Posterior vena cava (tissue), 2 donors: ENCODE results near the gene CHD5. TPM values are rescaled to one million over a fixed set of nuclear protein-coding genes. Genes with fewer than 3 reads are reported as not detected.
A peak's percentile ranks its signal among the peaks of the same experiment; 100 is the strongest.

Source experiments
- DNase-seq: peaks from one replicate; pipeline ENCODE4 v3.0.0-alpha.2; 2020; ENCODE audit warnings: low spot score
- intact Hi-C, 2 donors: fragments of 100-400 bp; cut with DNase I; formaldehyde crosslinking; loops; one replicate each; pipeline versions ENCODE4 v1.14.1 to v1.14.2; 2022 to 2023
- total RNA-seq, 2 donors: library from RNA; stranded (reverse); fragmentation: NEBNext Ultra II Directional; extraction: Animal tissue kit (Norgen Biotek cat#: 25700); gene quantifications; one replicate each; pipeline ENCODE4 v1.2.1, GENCODE V29; 2021
- donor health status: DM: yes; HTN: yes; CAD: no.
- donor health status: DM: yes; HTN: yes; CAD: no.

The CHD5 gene
- total RNA-seq, 2 donors from 2014 or later, result 1.4 to 2.4 TPM

DNA sequence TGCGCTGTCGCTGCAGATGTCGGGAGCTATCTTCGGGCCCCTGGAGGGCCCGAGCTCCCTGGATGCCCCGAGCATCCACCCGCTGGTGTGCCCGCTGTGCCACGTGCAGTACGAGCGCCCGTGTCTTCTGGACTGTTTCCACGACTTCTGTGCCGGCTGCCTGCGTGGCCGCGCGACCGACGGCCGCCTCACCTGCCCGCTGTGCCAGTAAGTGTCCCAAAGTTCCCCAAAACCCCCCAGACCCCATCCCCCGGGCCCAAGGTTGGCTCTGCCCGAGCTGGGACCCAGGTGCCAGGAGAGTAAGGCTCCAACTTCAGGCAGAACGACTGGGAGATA is 26.4 kb upstream of the CHD5 start:
- no peak for DNase-seq
- intact Hi-C loops, result loop anchor here in 1 of 2 donors (5.0 kb wide), 1 partner anchor 36 kb away; the partner anchor contains the start of gene HES3

DNA sequence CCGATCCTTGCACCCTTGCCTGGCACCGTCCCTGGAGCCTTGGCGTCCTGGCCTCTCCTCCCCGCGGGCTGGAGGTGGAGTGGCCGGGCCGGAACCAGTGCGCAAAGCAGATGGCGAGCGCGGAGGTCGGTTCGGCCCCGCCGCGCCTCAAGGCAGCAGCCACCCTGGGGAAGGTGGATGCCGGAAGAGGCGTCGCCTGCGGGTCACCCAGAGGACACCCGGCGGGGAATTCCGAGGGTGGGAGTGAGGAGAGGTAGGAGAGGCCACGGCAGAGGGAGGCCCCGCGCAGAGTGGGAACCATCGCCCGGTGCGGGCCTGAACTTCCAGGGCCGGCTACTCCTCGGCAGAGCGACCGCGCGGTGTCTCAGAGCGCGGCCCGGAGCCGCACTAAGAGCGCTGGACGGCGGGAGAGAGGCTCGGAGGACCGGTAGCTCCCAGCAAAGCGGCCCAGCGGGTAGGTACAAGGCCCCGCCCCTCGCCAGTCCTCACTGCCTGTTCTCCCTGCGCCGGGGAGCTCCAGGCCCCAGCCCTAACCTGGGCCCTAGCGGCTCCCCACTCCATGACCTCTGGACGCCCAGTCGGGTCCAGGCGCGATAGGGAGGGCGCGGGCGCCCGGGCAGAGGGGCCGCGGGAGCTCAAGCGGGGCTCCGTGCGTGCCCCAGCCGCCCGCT is 25.9 kb upstream of the CHD5 start, which contains the start of gene RNF207:
Gene RNF207, plus strand, starts transcription at position 271 of the 671 bp plus-strand sequence. CDS start 417 bp downstream, outside the sequence.
- intact Hi-C loops, result loop anchor here in 1 of 2 donors (5.0 kb wide), 1 partner anchor 36 kb away; the partner anchor contains the start of gene HES3
- peak; percentile 86 for DNase-seq

DNA sequence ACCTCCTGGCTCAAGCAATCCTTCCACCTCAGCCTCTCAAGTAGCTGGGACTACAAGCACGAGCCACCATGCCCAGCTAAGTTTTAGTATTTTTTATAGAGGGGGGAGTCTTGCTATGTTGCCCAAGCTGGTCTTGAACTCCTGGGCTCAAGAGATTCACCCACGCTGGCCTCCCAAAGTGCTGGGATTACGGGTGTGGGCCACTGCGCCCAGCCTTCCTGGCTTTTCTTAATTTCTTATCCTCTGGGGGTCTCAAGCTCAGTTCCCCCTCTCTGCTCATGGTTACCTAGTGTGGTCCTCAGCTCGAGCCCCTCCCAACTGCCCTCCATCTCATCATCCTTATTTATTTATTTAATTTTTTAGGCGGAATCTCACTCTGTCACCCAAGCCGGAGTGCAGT is 22.1 kb upstream of the CHD5 start:
- intact Hi-C loops, result no loop called here
- DNase-seq, result no peak

DNA sequence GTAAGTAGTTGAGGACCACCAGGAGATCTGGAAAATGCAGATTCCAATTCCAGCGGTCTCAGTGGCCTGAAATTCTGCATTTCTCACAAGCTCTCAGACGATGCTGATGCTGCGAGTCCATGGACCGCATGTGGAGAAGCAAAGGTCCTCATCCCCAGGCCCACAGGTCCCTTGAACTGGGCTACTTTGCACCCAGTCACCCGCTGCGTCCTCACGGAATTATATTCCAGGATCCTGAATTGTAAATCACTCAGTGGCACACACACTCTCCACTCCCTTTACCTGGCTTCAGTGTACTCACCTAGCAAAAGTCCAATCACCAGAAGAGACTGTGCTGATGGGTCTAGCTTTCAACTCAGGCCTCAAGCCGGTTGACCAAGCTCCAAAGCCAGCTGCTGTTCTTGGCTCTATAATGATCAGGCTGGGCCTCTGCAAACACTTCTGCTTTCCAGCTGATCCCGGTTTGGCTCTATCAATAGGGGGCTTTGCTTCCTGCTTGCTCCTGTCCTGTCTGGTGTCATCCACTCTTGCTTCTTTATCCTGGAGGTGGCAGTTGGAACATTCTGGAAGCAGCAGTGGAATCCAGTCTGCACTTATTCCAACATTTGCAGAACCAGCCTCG is 20.2 kb upstream of the CHD5 start:
- intact Hi-C loops, result no loop called here

DNA sequence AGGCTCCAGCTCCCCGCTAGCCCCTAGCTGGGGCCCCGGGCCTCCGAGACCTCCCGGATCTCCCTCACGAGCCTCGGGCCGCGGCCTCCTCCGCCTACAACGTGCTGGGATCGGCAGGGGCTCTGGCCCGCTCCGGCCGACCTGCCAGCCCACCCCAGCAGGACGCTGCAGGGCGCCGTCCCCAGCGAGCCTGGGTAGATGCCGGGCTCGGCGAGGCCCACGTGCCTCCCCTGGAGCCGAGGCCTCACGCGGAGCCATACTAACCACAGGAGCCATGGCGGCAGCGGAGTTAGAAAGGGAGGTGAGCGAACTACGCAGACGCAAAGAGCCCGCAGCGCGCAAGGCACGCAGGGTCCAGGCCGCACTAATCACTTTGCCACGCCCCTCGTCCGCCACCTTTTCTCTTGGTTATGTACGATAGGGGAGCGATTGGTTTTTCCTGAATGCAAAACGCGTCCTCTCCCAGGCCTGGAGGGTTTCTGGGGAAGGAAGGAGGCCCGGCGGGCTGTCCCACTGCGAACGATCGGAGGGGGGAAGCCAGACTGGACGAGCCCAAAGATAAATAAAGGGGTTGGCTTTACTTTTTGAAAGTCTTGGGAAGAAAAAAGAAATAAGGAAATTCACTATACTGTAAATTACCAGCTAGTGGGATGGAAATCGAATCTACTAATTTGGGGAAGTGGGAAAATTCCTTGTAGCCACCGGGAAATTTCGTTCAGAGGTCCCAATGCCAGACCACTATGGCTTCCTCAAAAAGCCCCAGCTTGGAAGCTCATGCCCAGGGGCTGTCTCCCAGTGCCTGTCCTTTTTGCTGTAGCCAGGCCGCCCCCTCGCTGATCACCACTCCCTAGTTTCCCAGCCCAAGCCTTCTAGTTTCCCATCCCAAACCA is 19.4 kb upstream of the CHD5 start, which contains the start of gene RPL22:
Gene RPL22, minus strand, starts transcription at position 298 of the 890 bp plus-strand sequence. Its CDS starts 22 bp downstream, at position 276.
- intact Hi-C loops, result no loop called here

More for the DNA sequence above, 20.2 kb upstream of the CHD5 start:
- DNase-seq, result no peak

GRCh38 chr1:6198646-6199297 is 18.7 kb upstream of the CHD5 start:
- DNase-seq, result no peak
- intact Hi-C loops, result no loop called here

More for the DNA sequence above, 19.4 kb upstream of the CHD5 start, which contains the start of gene RPL22:
- peak; percentile 99 for DNase-seq

- DNase-seq, result no peak
- intact Hi-C loops, result no loop called here
Measured at GRCh38 chr1:6197746-6198427, 17.8 kb upstream of the CHD5 start.

- DNase-seq, result no peak
- intact Hi-C loops, result no loop called here
Measured at GRCh38 chr1:6191968-6192367, 11.8 kb upstream of the CHD5 start.

DNA sequence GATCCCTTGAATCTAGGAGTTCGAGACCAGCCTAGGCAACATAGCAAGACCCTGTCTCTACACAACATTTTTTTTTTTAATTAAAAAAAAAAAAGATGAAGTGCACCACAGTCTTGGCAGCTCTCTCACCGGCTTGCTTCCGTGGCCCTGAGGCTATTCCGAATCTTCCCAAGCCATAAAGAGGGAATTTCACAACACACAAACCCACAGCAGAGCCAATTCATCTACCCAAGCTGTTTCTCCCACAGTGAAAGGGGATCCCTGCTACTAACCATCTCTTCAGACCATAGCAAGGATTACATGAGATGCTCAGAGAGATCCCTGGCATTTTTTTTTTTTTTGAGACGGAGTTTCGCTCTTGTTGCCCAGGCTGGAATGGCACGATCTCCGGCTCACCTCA is 8.3 kb upstream of the CHD5 start:
- intact Hi-C loops, result no loop called here

DNA sequence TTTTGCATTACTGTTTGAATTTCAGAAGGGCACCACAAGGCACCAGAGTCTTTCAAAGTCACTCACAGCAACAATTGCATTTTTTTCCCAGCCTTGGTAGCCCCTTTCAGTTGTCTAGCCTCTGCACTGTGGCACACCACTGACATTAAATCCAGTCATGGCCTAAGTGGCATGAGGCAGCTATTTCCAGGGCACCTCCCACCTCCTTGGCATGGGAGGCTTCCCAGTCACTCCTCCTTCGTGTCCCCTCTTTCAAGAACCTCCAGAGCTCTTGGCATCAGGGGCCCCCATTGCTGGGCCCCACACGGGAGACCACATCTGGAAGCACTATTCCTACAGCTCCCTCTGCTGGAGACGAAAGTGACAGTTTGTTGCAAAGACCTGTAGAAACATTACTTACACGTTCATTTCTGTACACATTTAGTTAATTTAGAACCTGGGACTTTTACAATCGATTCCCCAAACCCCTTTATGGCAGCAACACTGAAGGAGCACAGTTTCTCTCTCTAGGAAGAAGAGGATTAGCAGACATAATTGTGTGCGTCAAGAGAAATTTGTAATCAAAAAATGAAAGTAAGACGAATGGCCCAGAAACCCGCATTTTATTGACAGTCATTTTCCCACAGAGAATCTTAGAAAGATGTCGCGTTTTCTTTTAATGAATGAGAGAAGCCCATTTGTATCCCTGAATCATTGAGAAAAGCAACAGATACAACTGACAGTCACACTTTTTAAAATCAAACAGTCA is 5.7 kb upstream of the CHD5 start:
- intact Hi-C loops, result no loop called here
- no peak for DNase-seq

More for the DNA sequence above, 8.3 kb upstream of the CHD5 start:
- DNase-seq, result no peak

DNA sequence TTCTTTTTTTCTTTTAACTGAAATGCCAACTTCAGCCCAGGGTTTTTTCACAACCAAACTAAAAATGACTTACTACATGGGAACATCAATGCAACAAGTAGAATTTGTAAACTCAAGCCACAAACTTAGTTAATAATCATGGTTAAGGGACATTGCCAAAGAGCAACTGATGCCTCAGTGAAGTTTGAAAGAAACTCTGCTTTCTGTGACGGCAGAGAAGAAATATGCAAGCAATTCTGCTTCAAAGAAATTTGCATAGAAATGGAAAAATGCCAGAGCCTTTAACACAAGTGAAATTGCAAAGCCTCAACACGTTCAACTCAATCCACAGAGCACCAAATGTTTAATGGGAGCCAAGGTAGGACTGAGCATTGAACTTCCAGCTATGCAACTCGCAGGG is 5.0 kb upstream of the CHD5 start:
- no peak for DNase-seq
- intact Hi-C loops, result no loop called here

DNA sequence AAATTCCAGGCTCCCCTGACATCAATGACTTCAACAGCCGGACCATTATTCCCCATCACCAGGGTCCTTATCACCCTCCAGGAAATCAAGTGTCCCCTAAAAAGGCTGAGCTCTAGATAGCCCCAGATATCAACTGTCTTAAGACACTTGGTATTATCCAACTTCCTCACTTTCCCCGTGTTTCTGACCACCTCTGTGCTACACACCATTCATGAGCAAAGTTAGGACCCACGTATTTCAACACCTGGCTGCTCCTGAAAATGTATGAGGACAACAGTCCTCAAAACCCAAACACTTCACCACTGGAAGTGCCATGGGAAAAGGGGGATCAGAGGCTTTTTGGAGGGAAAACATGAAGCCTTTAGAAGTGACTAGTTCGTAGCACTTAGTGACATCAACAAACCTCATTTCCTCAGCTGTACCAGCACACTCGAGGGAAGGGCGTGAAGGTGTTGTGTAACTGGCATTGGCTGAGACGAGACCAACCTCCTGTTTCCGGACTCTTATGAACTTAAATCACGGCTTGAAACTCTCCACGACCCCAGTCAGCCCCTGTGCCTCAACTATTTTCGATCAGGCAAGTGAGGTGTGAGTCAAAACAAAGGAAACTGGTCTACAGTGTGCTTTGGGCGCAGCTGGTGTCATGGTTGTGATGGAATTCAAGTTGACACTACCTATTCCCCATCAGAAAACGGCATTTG is 4.1 kb upstream of the CHD5 start:
- no peak for DNase-seq
- intact Hi-C loops, result no loop called here

DNA sequence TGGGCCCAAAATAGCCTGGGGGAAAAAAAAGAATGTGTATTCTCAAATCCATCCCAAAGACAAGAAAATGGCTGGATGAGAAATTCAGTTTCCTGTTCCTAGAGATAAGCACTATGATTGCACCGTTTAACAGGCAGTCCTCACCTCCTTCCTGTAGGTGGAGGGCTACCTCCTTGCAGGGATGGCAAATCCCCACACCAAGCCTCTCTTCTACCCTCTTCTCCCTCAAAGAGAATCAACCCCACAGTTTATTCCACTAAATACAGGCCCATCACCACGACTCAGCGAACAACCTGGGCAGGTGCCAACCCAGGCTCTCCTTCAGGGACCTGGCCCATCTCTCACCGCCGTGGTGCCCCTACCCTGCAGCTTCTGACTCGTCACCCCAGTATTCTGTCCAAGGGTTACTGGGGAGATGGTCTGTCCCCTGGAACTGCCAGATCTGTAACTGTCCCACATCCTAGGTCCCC is 3.4 kb upstream of the CHD5 start:
- intact Hi-C loops, result no loop called here
- no peak for DNase-seq

DNA sequence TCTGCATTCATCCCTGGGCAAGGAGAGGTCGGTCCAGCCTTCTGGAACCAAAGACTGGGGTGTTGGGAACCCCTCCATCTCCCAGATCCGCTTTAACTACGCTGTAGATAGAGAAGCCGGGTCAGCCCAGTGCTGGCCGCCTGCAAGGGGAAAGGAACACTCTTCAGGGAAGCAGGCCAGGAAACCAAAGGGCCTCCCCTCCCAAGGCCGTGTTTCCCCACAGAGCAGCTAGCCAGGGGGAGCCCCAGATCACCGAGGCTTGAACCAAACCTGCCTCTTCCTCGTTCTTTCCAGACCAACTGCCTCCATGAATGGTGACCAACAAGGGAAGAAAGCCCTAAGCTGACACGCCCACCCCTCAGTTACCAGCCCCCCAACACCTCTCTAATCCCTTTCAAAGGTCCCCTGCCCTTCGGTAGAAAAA is 1.2 kb upstream of the CHD5 start:
- no peak for DNase-seq
- intact Hi-C loops, result no loop called here

DNA sequence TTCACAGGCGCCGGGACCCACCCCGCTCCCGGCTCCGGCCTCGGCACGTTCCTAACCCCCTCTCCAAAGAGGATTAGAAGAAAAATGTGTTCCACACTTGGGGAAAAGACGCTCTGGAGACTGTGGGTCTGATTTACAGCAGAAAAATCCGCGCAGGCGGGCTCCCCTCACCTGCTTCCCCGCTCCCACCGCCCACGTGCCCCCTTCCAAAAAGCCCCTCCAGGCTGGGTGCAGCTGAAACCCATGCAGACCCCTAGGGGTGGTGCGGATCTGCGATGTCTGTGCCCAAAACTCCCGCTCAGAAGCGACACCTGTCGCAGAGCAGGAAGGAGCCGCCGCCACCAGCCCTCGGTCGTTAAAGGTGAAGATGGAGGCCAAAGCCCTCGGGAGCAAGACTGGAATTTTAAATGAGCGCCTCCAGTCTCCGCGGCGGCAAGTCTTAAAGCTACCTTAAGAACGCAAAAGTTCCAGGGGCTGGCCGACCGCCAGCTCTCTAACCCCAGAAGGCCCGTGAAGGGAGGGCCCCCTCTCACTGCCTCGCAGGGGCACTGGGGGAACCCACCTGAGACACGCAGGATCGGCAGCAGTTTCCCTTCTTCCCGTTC is 688 bp upstream of the CHD5 start:
- DNase-seq, result no peak

GRCh38 chr1:6179564-6180175 is 451 bp downstream of the CHD5 start:
- intact Hi-C loops, result no loop called here
- DNase-seq, result no peak

More for the DNA sequence above, 688 bp upstream of the CHD5 start:
- intact Hi-C loops, result no loop called here
